ENCODE results near the gene ABHD12. TPM values are rescaled to one million over a fixed set of nuclear protein-coding genes. Genes with fewer than 3 reads are reported as not detected.

The ABHD12 gene
- total RNA-seq, 1 experiment from 2014 or later, result 48.8 TPM

GRCh38 chr20:25382704-25383370 lies 7.8 kb downstream of the ABHD12 start:
- no peak for DNase-seq (ENCODE audit: low read depth)

GRCh38 chr20:25380945-25381614 lies 9.6 kb downstream of the ABHD12 start:
- DNase-seq (ENCODE audit: low read depth), result no peak

- no peak for DNase-seq (ENCODE audit: low read depth)
These were observed 11.5 kb downstream of the ABHD12 start for GRCh38 chr20:25378884-25379733.

GRCh38 chr20:25378189-25378883 lies 12.3 kb downstream of the ABHD12 start:
- DNase-seq (ENCODE audit: low read depth), result no peak

- no peak for DNase-seq (ENCODE audit: low read depth)
These were observed 13.7 kb downstream of the ABHD12 start for GRCh38 chr20:25376886-25377285.

GRCh38 chr20:25376236-25376635 lies 14.4 kb downstream of the ABHD12 start:
- no peak for DNase-seq (ENCODE audit: low read depth)

GRCh38 chr20:25374842-25375241 lies 15.8 kb downstream of the ABHD12 start:
- DNase-seq (ENCODE audit: low read depth), result no peak

- peak; percentile 93 for DNase-seq (ENCODE audit: low read depth)
These were observed 17.9 kb downstream of the ABHD12 start for GRCh38 chr20:25372584-25373336.

GRCh38 chr20:25369971-25370370 lies 20.7 kb downstream of the ABHD12 start:
- no peak for DNase-seq (ENCODE audit: low read depth)

- DNase-seq (ENCODE audit: low read depth), result no peak
These were observed 21.1 kb downstream of the ABHD12 start for GRCh38 chr20:25369529-25369928.

GRCh38 chr20:25368976-25369375 lies 21.7 kb downstream of the ABHD12 start:
- DNase-seq (ENCODE audit: low read depth), result no peak

GRCh38 chr20:25368526-25368925 lies 22.1 kb downstream of the ABHD12 start:
- DNase-seq (ENCODE audit: low read depth), result no peak

GRCh38 chr20:25364879-25365699 lies 25.5 kb downstream of the ABHD12 start:
- no peak for DNase-seq (ENCODE audit: low read depth)

- no peak for DNase-seq (ENCODE audit: low read depth)
These were observed 26.4 kb downstream of the ABHD12 start for GRCh38 chr20:25364180-25364788.

GRCh38 chr20:25361287-25361683 lies 29.4 kb downstream of the ABHD12 start:
- no peak for DNase-seq (ENCODE audit: low read depth)

GRCh38 chr20:25360631-25361286 lies 29.9 kb downstream of the ABHD12 start:
- DNase-seq (ENCODE audit: low read depth), result no peak

- no peak for DNase-seq (ENCODE audit: low read depth)
These were observed 34.2 kb downstream of the ABHD12 start for GRCh38 chr20:25356271-25356933.

- no peak for DNase-seq (ENCODE audit: low read depth)
These were observed 34.8 kb downstream of the ABHD12 start for GRCh38 chr20:25355866-25356265.

Data from LHCN-M2 (cell line).